Heart left ventricle (tissue), 16 donors: ENCODE results near the gene ALCAM. TPM values are rescaled to one million over a fixed set of nuclear protein-coding genes. Genes with fewer than 3 reads are reported as not detected.

Experiments
- ATAC-seq, 4 donors: fragments of 200-7000 bp; cut with Tn5 transposase; one replicate each; pipeline ENCODE4 v1.9.1; 2020 to 2022; ENCODE audit warnings: moderate library complexity in 4 of 4, mild to moderate bottlenecking in 3 of 4, moderate number of reproducible peaks in 1 of 4
- DNase-seq, 5 donors: peaks; one replicate each; pipeline ENCODE4 v3.0.0-alpha.2; 2020
- H3K27ac ChIP-seq, 12 donors: fragments of 200-600 bp; sonication (generic) in 4 of 12; one replicate each; pipeline versions ENCODE4 v1.5.0 to v1.8.0; 2016 to 2022; ENCODE audit warnings: mild to moderate bottlenecking in 2 of 12
- H3K27me3 ChIP-seq, 9 donors: fragments of 200-600 bp; sonication (generic) in 2 of 9; one replicate each; pipeline versions ENCODE4 v1.5.1 to v1.8.0; 2016 to 2022; ENCODE audit warnings: mild to moderate bottlenecking in 3 of 9
- H3K36me3 ChIP-seq, 9 donors: fragments of 200-600 bp; sonication (generic) in 2 of 9; one replicate each; pipeline versions ENCODE4 v1.5.0 to v1.8.0; 2018 to 2022; ENCODE audit warnings: mild to moderate bottlenecking in 2 of 9
- H3K4me1 ChIP-seq, 12 donors: fragments of 200-600 bp; sonication (generic) in 4 of 12; one replicate each; pipeline versions ENCODE4 v1.5.0 to v1.8.0; 2016 to 2022; ENCODE audit warnings: mild to moderate bottlenecking in 3 of 12
- H3K4me3 ChIP-seq, 12 donors: fragments of 200-600 bp; sonication (generic) in 4 of 12; one replicate each; pipeline versions ENCODE4 v1.5.0 to v1.8.0; 2017 to 2022; ENCODE audit warnings: mild to moderate bottlenecking in 9 of 12, moderate library complexity in 4 of 12
- H3K9me3 ChIP-seq, 12 donors: fragments of 200-600 bp; sonication (generic) in 4 of 12; one replicate each; pipeline versions ENCODE4 v1.5.0 to v1.8.0; 2016 to 2022; ENCODE audit warnings: mild to moderate bottlenecking in 1 of 12
- CTCF ChIP-seq, 12 donors: fragments of 200-600 bp; sonication (generic) in 4 of 12; IDR thresholded peaks; one replicate each; pipeline versions ENCODE4 v1.5.0 to v1.8.0; 2018 to 2022; ENCODE audit warnings: antibody characterized with exemption in 12 of 12, mild to moderate bottlenecking in 5 of 12
- POLR2A ChIP-seq, 2 donors: fragments of 450-650 bp; IDR thresholded peaks; one replicate each; pipeline ENCODE4 v1.6.1; 2017; ENCODE audit warnings: antibody characterized with exemption in 2 of 2, mild to moderate bottlenecking in 2 of 2, moderate library complexity in 2 of 2
- WGBS, 4 donors: extraction: QIAGEN DNeasy Blood & Tissue Kit in 2 of 4; methylation state at CpG; one replicate each; pipeline versions ENCODE4 v1.1.5 to v1.1.7; 2013 to 2018; 5-methylcytosine and 5-hydroxymethylcytosine counted together
- intact Hi-C, 10 donors: fragments of 100-400 bp; cut with DNase I; formaldehyde crosslinking; loops; one replicate each; pipeline versions ENCODE4 v1.11.1 to v1.14.2; 2022
- polyA plus RNA-seq, 2 donors: library from polyadenylated mRNA; stranded (reverse); fragments of 200-250 nt; gene quantifications; one replicate each; pipeline ENCODE4 v1.2.3, GENCODE V29; 2013
- total RNA-seq, 9 donors: library from RNA; depleted of rRNA in 2 of 9; stranded (reverse); fragments of >200 nt in 2 of 9; fragmentation: NEBNext Ultra II Directional in 3 of 9; extraction: Animal tissue kit (Norgen Biotek cat#: 25700) in 3 of 9; gene quantifications; one replicate each; pipeline versions ENCODE4 v1.1.0 to v1.2.4, GENCODE V29; 2016 to 2023
- donor health status: ischemic (EF 13 %, LVEDD 7.1; RV severe dilation, severe dysfunction).
- donor health status: healthy with polysubstance abuse.
- donor health status: DM: no; HTN: yes; CAD: no.
- donor health status: DM: no; HTN: no; CAD: no.
- donor health status: ischemic (EF 25% LVEDD 6.9; RV normal size, moderate dysfunction).
- donor health status: ischemic (EF 25% LVEDD 5.7; RV mildly dilated, moderate dysfunction).
- donor health status: healthy.
- donor health status: DM: yes; HTN: yes; CAD: no.
- donor health status: ischemic (EF 35%, LVEDD 5.7; RV mildly dilated, moderate dysfunction).
- donor health status: nonischemic (EF 11% LVEDD 7.7; RV severe dilation, severe dysfunction).
- donor health status: DM: yes; HTN: yes; CAD: no.
- donor health status: PGD.
- donor health status: ischemic (EF 29% LVEDD 5.4; RV normal size, mild dysfunction).
- donor health status: nonischemic (EF 23%, LVEDD 6.1; RV moderate dilation, normal function).

ALCAM gene
- total and polyA plus RNA-seq, 11 donors, result 0.91 to 19.9 (median 5.5) TPM

GRCh38 chr3:105351821-105352220 lies 14.9 kb upstream of the ALCAM start:
- intact Hi-C loops, result no loop called here
- Histone ChIP-seq H3K4me1 (peaks cover 0 to 34% (median 0%) of the 10 kb centered on the region in 12 donors), H3K9me3 (no peaks in the 10 kb centered on the region), H3K27ac (no peak overlapping the region), H3K36me3 (no peaks in the 10 kb centered on the region), H3K4me3 (no peak overlapping the region), H3K27me3 (peaks cover 0 to 35% (median 12%) of the 10 kb centered on the region in 9 donors)
- no peak for TF ChIP-seq CTCF (IDR thresholded peaks at IDR 0.05)
- no peak for TF ChIP-seq POLR2A (IDR thresholded peaks at IDR 0.05)
- DNase-seq (no peak), ATAC-seq (no peak)
- WGBS, 4 donors, result 73 to 84% (median 80%) methylated on average over 2 of the region's 2 CpGs

GRCh38 chr3:105352976-105353375 lies 13.7 kb upstream of the ALCAM start:
- no peak for ATAC-seq
- H3K27me3 ChIP-seq, result peaks cover 0 to 35% (median 12%) of the 10 kb centered on the region in 9 donors

GRCh38 chr3:105353485-105354161 lies 13.1 kb upstream of the ALCAM start:
- peak in 3 of 5 donors; percentile 33 to 52 (median 33) for DNase-seq
- H3K27ac ChIP-seq, result peak overlapping the region in 1 of 12 donors; percentile 73
- intact Hi-C loops, result no loop called here
- H3K4me1 ChIP-seq, result peaks cover 0 to 34% (median 0%) of the 10 kb centered on the region in 12 donors
- H3K9me3 ChIP-seq, result no peaks in the 10 kb centered on the region
- TF ChIP-seq CTCF (IDR thresholded peaks at IDR 0.05), result no peak
- TF ChIP-seq POLR2A (IDR thresholded peaks at IDR 0.05), result no peak
- H3K4me3 ChIP-seq, result peak overlapping the region in 11 of 12 donors; percentile 0 to 54 (median 34)
- H3K36me3 ChIP-seq, result no peaks in the 10 kb centered on the region
- peaks cover 0 to 35% (median 12%) of the 10 kb centered on the region in 9 donors for H3K27me3 ChIP-seq
- 6 to 45% (median 12%) methylated on average over 33 to 37 of the region's 37 CpGs for WGBS, 4 donors
- peak in 3 of 4 donors; percentile 33 to 51 (median 47) for ATAC-seq

More at GRCh38 chr3:105352976-105353375, 13.7 kb upstream of the ALCAM start:
- Histone ChIP-seq H3K4me3 (peak overlapping the region in 1 of 12 donors; percentile 54), H3K27ac (peak overlapping the region in 1 of 12 donors; percentile 73), H3K4me1 (peaks cover 0 to 34% (median 0%) of the 10 kb centered on the region in 12 donors), H3K9me3 (no peaks in the 10 kb centered on the region), H3K36me3 (no peaks in the 10 kb centered on the region)
- no peak for TF ChIP-seq POLR2A (IDR thresholded peaks at IDR 0.05)
- no peak for TF ChIP-seq CTCF (IDR thresholded peaks at IDR 0.05)
- intact Hi-C loops, result no loop called here
- no peak for DNase-seq
- 90 to 93% (median 92%) methylated on average over 4 of the region's 4 CpGs for WGBS, 4 donors

- no peak for TF ChIP-seq CTCF (IDR thresholded peaks at IDR 0.05)
- no peak for TF ChIP-seq POLR2A (IDR thresholded peaks at IDR 0.05)
- Histone ChIP-seq H3K27ac (peak overlapping the region in 1 of 12 donors; percentile 73), H3K4me1 (peaks cover 0 to 38% (median 0%) of the 10 kb centered on the region in 12 donors), H3K4me3 (peak overlapping the region in 3 of 12 donors; percentile 48 to 54 (median 53)), H3K27me3 (peaks cover 0 to 35% (median 12%) of the 10 kb centered on the region in 9 donors), H3K9me3 (no peaks in the 10 kb centered on the region), H3K36me3 (no peaks in the 10 kb centered on the region)
- no peak for DNase-seq
- WGBS, 4 donors, result 58 to 77% (median 61%) methylated on average over 3 of the region's 3 CpGs
- no peak for ATAC-seq
- intact Hi-C loops, result no loop called here
Observed at GRCh38 chr3:105354429-105354828, 12.3 kb upstream of the ALCAM start.
